Nephron progenitor cell (in vitro differentiated cells): Measurements from ENCODE around the gene TMPRSS7.

ENCODE experiments used
- DNase-seq: peaks from one replicate; pipeline ENCODE4 v3.0.0; 2021
- H3K27ac Mint-ChIP-seq: 2 replicates; pipeline ENCODE4 v1.8.0; 2021; ENCODE audit warnings: mild to moderate bottlenecking, moderate library complexity, mixed read lengths
- H3K27me3 Mint-ChIP-seq: 2 replicates; pipeline ENCODE4 v1.8.0; 2021; ENCODE audit warnings: mild to moderate bottlenecking, low read depth, mixed read lengths; ENCODE audit not compliant: poor library complexity
- H3K36me3 Mint-ChIP-seq: 2 replicates; pipeline ENCODE4 v1.8.0; 2021; ENCODE audit warnings: low read depth, mixed read lengths
- H3K4me1 Mint-ChIP-seq: 2 replicates; pipeline ENCODE4 v1.8.0; 2021; ENCODE audit warnings: mixed read lengths
- H3K4me3 Mint-ChIP-seq: 2 replicates; pipeline ENCODE4 v1.8.0; 2021; ENCODE audit warnings: mild to moderate bottlenecking, moderate library complexity, mixed read lengths
- H3K9me3 Mint-ChIP-seq: 2 replicates; pipeline ENCODE4 v1.8.0; 2021; ENCODE audit warnings: mild to moderate bottlenecking, moderate library complexity, mixed read lengths
- TF ChIP-seq, protein P1 (sequence below): fragments of 200-600 bp; sonication (generic); IDR thresholded peaks from 2 replicates; pipeline ENCODE4 v1.5.0; 2021; ENCODE audit warnings: antibody characterized with exemption

The TMPRSS7 gene

DNA sequence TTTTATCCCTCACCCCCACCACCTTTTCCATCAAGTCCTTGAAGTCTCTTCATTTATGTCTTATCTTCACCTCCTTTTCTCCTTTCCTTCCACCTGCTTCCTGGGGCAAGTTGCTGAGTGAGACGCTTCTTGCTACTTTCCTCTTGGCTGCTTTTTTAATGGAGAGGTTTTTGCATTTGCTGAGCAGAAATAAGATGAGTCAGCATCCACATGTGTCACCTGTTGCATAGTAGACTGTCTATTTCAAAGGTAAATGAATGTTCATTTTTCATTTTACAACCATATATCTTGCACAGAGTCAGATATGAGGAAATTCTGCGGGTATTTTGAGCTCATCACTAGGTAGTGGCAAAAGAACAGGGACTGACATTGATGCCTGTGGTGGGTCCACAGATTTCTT is 70.2 kb downstream of the TMPRSS7 start:
- peaks cover 64% of the 10 kb centered on the region for H3K4me1 Mint-ChIP-seq
- no peak overlapping the region for H3K4me3 Mint-ChIP-seq
- no peaks in the 10 kb centered on the region for H3K9me3 Mint-ChIP-seq
- TF ChIP-seq, protein P1, sequence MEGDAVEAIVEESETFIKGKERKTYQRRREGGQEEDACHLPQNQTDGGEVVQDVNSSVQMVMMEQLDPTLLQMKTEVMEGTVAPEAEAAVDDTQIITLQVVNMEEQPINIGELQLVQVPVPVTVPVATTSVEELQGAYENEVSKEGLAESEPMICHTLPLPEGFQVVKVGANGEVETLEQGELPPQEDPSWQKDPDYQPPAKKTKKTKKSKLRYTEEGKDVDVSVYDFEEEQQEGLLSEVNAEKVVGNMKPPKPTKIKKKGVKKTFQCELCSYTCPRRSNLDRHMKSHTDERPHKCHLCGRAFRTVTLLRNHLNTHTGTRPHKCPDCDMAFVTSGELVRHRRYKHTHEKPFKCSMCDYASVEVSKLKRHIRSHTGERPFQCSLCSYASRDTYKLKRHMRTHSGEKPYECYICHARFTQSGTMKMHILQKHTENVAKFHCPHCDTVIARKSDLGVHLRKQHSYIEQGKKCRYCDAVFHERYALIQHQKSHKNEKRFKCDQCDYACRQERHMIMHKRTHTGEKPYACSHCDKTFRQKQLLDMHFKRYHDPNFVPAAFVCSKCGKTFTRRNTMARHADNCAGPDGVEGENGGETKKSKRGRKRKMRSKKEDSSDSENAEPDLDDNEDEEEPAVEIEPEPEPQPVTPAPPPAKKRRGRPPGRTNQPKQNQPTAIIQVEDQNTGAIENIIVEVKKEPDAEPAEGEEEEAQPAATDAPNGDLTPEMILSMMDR: no peak
- no peak for DNase-seq
- no peak overlapping the region for H3K27ac Mint-ChIP-seq
- peaks cover 84% of the 10 kb centered on the region for H3K36me3 Mint-ChIP-seq
- H3K27me3 Mint-ChIP-seq: no peaks in the 10 kb centered on the region

DNA sequence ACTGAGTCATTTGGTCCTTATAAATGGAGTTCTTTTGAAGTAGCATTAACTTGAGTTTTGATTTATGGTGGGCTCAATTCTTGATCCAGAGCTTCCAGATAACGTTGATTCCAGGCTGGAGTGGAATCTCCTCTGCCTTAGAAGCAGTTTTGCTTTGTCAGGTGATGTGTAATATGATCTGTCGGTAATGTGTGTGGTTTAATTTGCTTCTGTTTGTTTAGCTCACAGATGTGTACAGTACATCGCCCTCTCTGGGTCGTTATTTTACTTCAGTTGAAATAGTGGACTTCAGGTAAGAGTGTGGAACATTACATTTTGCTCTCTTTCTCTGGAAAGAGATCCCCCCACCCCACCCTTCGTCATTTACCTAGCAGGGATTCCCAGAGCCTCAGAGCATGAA is 74.8 kb downstream of the TMPRSS7 start:
- peaks cover 90% of the 10 kb centered on the region for H3K36me3 Mint-ChIP-seq
- peak overlapping the region; percentile 67 for H3K27ac Mint-ChIP-seq
- no peak for DNase-seq
- no peaks in the 10 kb centered on the region for H3K9me3 Mint-ChIP-seq
- H3K4me1 Mint-ChIP-seq: peaks cover 53% of the 10 kb centered on the region
- no peak overlapping the region for H3K4me3 Mint-ChIP-seq
- TF ChIP-seq, protein P1: no peak
- H3K27me3 Mint-ChIP-seq: no peaks in the 10 kb centered on the region

DNA sequence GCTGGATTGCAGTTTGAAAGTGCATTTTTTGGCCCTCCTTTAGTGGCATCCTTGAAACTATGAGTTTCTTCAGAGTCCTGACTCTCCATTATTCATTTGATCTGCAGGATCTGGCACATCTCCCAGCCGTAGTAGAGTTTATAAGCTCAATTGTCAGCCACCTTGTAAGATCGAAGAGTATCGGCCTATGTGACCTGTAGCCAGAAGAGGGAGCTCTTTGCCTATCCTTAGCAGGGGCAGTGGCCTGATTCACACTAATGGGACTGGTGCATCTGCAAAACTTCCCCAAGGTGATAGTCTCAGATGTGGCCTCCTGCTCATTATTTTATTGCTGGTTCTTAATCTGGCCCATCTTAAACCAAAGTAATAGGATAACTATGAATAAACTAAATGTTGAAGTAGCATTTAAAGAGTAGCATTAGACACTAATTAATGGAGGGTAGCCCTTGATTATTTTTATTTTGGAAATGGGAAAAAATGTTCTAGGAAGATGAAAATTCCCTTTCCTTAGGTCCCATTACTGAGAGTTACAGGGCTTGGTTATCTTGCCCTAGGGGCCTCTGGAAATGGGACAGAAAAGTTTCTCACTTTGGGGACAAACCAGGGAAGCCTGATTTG is 77.4 kb downstream of the TMPRSS7 start:
- Mint-ChIP-seq H3K27ac (peak overlapping the region; percentile 29), H3K27me3 (no peaks in the 10 kb centered on the region), H3K36me3 (peaks cover 94% of the 10 kb centered on the region), H3K9me3 (no peaks in the 10 kb centered on the region), H3K4me3 (no peak overlapping the region), H3K4me1 (peaks cover 63% of the 10 kb centered on the region)
- DNase-seq: peak; percentile 45
- TF ChIP-seq, protein P1: peak; percentile 72

DNA sequence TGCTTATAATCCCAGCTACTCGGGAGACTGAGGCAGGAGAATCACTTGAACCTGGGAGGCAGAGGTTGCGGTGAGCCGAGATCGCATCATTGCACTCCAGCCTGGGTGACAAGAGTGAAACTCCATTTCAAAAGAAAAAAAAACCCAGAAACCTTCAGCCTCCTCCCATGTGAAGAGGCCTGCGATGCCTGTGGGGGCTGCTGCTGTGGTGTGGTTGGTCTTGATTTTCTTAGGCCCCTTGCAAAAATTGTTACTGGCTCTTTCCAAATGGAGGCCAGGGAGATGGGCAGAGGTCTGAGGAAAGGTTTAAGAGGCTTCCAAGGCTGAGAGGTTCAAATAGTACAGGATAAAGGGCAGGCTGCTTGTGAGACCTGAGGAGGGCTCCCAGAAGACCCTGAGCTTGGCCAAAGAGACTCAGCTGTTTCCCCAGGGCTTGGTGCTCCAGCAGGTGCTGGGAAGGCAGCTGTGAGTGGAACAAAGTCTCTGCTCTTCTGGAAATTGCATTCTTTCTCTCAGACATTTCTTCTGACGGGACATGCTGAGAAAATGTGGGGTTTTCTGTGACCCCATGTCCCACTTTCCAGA is 80.1 kb downstream of the TMPRSS7 start:
- Mint-ChIP-seq H3K4me1 (peaks cover 66% of the 10 kb centered on the region), H3K27ac (peak overlapping the region; percentile 44), H3K9me3 (no peaks in the 10 kb centered on the region), H3K27me3 (no peaks in the 10 kb centered on the region), H3K36me3 (peaks cover 98% of the 10 kb centered on the region), H3K4me3 (no peak overlapping the region)
- TF ChIP-seq, protein P1: no peak
- DNase-seq: no peak

DNA sequence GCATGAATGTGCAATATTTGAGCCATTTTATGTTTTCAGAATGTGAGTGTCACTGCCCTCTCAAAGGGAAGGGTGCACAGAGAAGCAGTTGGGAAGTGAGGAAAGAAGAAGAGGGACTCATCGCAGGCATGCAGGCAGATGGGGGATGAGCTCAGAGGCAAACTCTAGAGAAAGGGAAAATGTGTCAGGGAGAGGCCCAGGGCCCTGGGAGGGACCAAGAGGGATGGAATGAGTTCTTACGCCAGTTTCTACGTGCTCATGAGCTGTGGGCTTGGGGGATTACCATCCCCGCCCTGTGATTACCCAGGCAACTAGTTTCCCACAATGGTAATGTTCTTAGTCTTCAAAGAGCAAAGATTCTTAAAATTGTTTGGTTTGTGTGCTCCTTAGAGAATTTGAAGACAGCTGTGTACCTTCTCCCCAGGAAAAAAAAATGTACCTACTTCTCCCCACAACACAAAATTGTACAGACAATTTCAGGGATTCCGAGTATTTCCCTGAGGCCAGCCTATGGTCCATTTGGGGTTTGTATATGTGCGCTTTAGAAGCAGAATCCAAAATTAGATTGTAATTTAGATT is 80.7 kb downstream of the TMPRSS7 start:
- Mint-ChIP-seq H3K27me3 (no peaks in the 10 kb centered on the region), H3K27ac (peak overlapping the region; percentile 44), H3K9me3 (no peaks in the 10 kb centered on the region), H3K4me3 (no peak overlapping the region), H3K36me3 (peaks cover 98% of the 10 kb centered on the region), H3K4me1 (peaks cover 69% of the 10 kb centered on the region)
- TF ChIP-seq, protein P1: no peak
- DNase-seq: no peak
